Measurements from ENCODE around the gene AFMID. TPM values are rescaled to one million over a fixed set of nuclear protein-coding genes. Genes with fewer than 3 reads are reported as not detected.

Gene AFMID
- total RNA-seq, 1 experiment from 2014 or later = 65.0 TPM

DNA sequence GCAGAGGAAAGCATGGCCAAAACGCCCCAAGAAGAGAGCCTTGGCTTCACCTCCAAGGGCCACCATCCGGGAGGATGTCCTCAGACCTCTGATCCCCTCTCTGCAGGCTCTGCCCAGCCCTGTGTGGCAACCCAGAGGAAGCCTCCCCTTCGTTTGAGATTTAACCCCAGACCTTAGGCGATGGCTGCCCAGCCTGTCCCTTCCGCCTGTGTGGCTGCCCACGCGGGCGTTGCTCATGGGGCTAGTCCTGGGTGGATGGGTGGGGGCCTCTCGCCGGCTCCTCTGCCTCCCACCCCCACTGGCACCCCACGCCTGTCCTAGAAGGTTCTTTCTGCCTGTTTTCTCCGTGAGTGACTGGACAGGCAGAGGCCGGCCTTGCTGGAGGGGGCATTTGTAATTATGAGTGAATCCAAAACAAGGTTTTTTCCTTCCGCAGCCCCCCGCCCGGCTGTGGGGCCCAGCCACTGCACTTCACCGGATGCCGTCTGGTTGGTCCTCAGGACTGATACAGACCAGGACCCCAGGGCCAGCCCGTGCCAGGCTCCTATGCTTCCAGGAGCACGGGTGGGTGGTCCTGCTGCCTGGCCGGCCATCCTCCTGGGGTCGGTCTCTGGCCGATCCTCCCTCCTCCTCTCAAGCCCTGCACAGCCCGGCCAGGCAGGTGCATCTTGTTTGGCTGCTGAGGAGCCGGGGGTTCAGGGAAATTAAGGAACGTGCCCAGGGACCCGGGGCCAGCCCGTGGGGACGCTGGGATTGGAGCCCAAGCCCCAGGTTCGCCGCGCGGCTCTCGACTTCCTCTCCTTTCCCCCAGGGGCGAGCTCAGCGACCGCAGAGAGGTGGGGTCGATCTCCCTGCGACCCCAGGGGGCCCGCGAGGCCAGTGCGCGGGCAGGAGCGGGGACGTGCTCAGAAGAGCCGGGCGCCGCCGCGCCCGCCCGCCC is 44.1 kb downstream of the AFMID start, which contains the start of gene TMEM235:
TSS of gene TMEM235 (plus strand) at position 636 of the 940 bp plus-strand sequence. CDS start 393 bp downstream, outside the sequence.
- H3K9me3 ChIP-seq (ENCODE audit: low read depth, low read length, poor library complexity, severe bottlenecking) = no peaks in the 10 kb centered on the region
- ChIA-PET CTCF (interaction anchor here (1.4 kb wide), 1 partner anchor 55 kb away, joined by 3 read pairs; no protein-coding TSS in a partner anchor), POLR2A (ENCODE audit: low non-redundant PET) (no interaction called here)
- no peak within 1 kb of the TSS for H3K27ac ChIP-seq (ENCODE audit: low read depth, low read length, poor library complexity, severe bottlenecking)
- no TSS peak for BruUV-seq (replicated peaks)
- H3K36me3 ChIP-seq (ENCODE audit: insufficient read depth, low read length, poor library complexity, severe bottlenecking) = no peaks in the 10 kb centered on the region
- peak within 1 kb of the TSS; percentile 15 for H3K4me3 ChIP-seq (ENCODE audit: low read depth, low read length, poor library complexity, severe bottlenecking)
- H3K4me1 ChIP-seq (ENCODE audit: insufficient read depth, low read length, poor library complexity, severe bottlenecking) = peaks cover 3% of the 10 kb centered on the region
- no peak for DNase-seq (ENCODE audit: low spot score)
- peaks cover 20% of the 10 kb centered on the region for H3K27me3 ChIP-seq (replicated peaks; ENCODE audit: insufficient read depth, low read depth, low read length, poor library complexity)
- TF ChIP-seq, protein P1, sequence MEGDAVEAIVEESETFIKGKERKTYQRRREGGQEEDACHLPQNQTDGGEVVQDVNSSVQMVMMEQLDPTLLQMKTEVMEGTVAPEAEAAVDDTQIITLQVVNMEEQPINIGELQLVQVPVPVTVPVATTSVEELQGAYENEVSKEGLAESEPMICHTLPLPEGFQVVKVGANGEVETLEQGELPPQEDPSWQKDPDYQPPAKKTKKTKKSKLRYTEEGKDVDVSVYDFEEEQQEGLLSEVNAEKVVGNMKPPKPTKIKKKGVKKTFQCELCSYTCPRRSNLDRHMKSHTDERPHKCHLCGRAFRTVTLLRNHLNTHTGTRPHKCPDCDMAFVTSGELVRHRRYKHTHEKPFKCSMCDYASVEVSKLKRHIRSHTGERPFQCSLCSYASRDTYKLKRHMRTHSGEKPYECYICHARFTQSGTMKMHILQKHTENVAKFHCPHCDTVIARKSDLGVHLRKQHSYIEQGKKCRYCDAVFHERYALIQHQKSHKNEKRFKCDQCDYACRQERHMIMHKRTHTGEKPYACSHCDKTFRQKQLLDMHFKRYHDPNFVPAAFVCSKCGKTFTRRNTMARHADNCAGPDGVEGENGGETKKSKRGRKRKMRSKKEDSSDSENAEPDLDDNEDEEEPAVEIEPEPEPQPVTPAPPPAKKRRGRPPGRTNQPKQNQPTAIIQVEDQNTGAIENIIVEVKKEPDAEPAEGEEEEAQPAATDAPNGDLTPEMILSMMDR (conservative IDR thresholded peaks at IDR 0.05; ENCODE audit: low read depth, low read length) = no peak
- intact Hi-C loops (cut with micrococcal nuclease; ENCODE audit: unreplicated experiment) = no loop called here

GRCh38 chr17:78231991-78232858 is 45.1 kb downstream of the AFMID start:
- no peaks in the 10 kb centered on the region for H3K4me1 ChIP-seq (ENCODE audit: insufficient read depth, low read length, poor library complexity, severe bottlenecking)
- ChIA-PET POLR2A (ENCODE audit: low non-redundant PET) (no interaction called here), CTCF (interaction anchor here (1.4 kb wide), 1 partner anchor 56 kb away, joined by 3 read pairs; no protein-coding TSS in a partner anchor)
- no peaks in the 10 kb centered on the region for H3K9me3 ChIP-seq (ENCODE audit: low read depth, low read length, poor library complexity, severe bottlenecking)
- intact Hi-C loops (cut with micrococcal nuclease; ENCODE audit: unreplicated experiment) = no loop called here
- no peak for DNase-seq (ENCODE audit: low spot score)
- TF ChIP-seq, protein P1 (conservative IDR thresholded peaks at IDR 0.05; ENCODE audit: low read depth, low read length) = no peak
- TF ChIP-seq EZH2 (IDR thresholded peaks at IDR 0.05; ENCODE audit: borderline replicate concordance, low read depth, low read length, poor library complexity, severe bottlenecking) = no peak
- peaks cover 20% of the 10 kb centered on the region for H3K27me3 ChIP-seq (replicated peaks; ENCODE audit: insufficient read depth, low read depth, low read length, poor library complexity)
- H3K27ac ChIP-seq (ENCODE audit: low read depth, low read length, poor library complexity, severe bottlenecking) = no peak overlapping the region
- H3K4me3 ChIP-seq (ENCODE audit: low read depth, low read length, poor library complexity, severe bottlenecking) = peak overlapping the region; percentile 15
- BruUV-seq (replicated peaks) = no TSS peak
- no peaks in the 10 kb centered on the region for H3K36me3 ChIP-seq (ENCODE audit: insufficient read depth, low read length, poor library complexity, severe bottlenecking)

DNA sequence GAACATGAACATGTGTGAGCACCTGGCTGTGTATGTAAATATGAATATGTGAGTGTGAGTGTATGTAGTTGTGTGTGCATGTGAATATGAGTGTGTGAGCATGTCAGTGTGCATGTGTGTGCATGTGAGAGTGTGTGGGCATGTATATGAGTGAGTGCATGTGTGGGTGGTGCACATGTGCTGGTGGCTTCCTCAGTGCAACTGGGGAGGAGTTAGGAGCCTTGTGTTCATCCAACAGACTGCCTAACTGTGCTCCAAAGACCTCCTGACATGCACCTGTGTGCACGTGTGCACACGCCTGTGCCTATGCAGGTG is 45.7 kb downstream of the AFMID start:
- Histone ChIP-seq H3K27me3 (replicated peaks; ENCODE audit: insufficient read depth, low read depth, low read length, poor library complexity) (peaks cover 20% of the 10 kb centered on the region), H3K27ac (ENCODE audit: low read depth, low read length, poor library complexity, severe bottlenecking) (no peak overlapping the region), H3K9me3 (ENCODE audit: low read depth, low read length, poor library complexity, severe bottlenecking) (no peaks in the 10 kb centered on the region), H3K4me1 (ENCODE audit: insufficient read depth, low read length, poor library complexity, severe bottlenecking) (no peaks in the 10 kb centered on the region), H3K36me3 (ENCODE audit: insufficient read depth, low read length, poor library complexity, severe bottlenecking) (no peaks in the 10 kb centered on the region), H3K4me3 (ENCODE audit: low read depth, low read length, poor library complexity, severe bottlenecking) (no peak overlapping the region)
- DNase-seq (ENCODE audit: low spot score) = no peak
- no TSS peak for BruUV-seq (replicated peaks)
- TF ChIP-seq, protein P1 (conservative IDR thresholded peaks at IDR 0.05; ENCODE audit: low read depth, low read length) = no peak
- no peak for TF ChIP-seq EZH2 (IDR thresholded peaks at IDR 0.05; ENCODE audit: borderline replicate concordance, low read depth, low read length, poor library complexity, severe bottlenecking)
- intact Hi-C loops (cut with micrococcal nuclease; ENCODE audit: unreplicated experiment) = no loop called here
- ChIA-PET CTCF (interaction anchor here (0.6 kb wide), 1 partner anchor 19 kb away, joined by 4 read pairs; no protein-coding TSS in a partner anchor), POLR2A (ENCODE audit: low non-redundant PET) (no interaction called here)
